B cell (primary cell): ENCODE measurements around the gene PSMD11. TPM values are rescaled to one million over a fixed set of nuclear protein-coding genes. Genes with fewer than 3 reads are reported as not detected.

ENCODE experiments used
- ATAC-seq: fragments of 200-7000 bp; cut with Tn5 transposase; one replicate; pipeline ENCODE4 v1.10.0; 2021; ENCODE audit warnings: low read depth, mild to moderate bottlenecking, moderate number of reproducible peaks, moderate library complexity
- CTCF ChIA-PET: fragments of 350-600 bp; sonication (Branson Sonifier 250); formaldehyde crosslinking; loops from one replicate; lab custom pipeline; 2021; ENCODE audit warnings: antibody characterized with exemption, inconsistent platforms; lab: Charles Lee
- POLR2A ChIA-PET: fragments of 350-600 bp; sonication (Branson Sonifier 250); formaldehyde crosslinking; loops from one replicate; lab custom pipeline; 2021; ENCODE audit warnings: antibody characterized with exemption; lab: Charles Lee
- DNase-seq: peaks from one replicate; pipeline ENCODE4 v3.0.0; 2013
- H2AFZ ChIP-seq: 2 replicates; pipeline ENCODE4 v1.6.1; 2012; ENCODE audit warnings: mild to moderate bottlenecking, low read depth, low read length; ENCODE audit not compliant: insufficient read depth, poor library complexity, severe bottlenecking
- H3K27ac ChIP-seq, 2 donors: 1 replicate in 1 of 2; 2 replicates in 1 of 2; pipeline ENCODE4 v1.5.1; 2012 to 2013; ENCODE audit warnings: low read length in 2 of 2, mild to moderate bottlenecking in 2 of 2, moderate library complexity in 1 of 2
- H3K27me3 ChIP-seq, 4 experiments: fragments of 200-600 bp in 1 of 4; sonication (generic) in 1 of 4; replicated peaks in 1 of 4; 1 replicate in 2 of 4; 2 replicates in 2 of 4; pipeline versions ENCODE4 v1.6.1 to v1.7.0; 2013 to 2016; ENCODE audit warnings: low read length in 3 of 4, mild to moderate bottlenecking in 2 of 4, mixed read lengths in 1 of 4, moderate library complexity in 1 of 4; ENCODE audit not compliant: insufficient read depth in 4 of 4, control insufficient read depth in 3 of 4; ENCODE audit errors: control extremely low read depth in 1 of 4
- H3K36me3 ChIP-seq, 2 experiments: replicated peaks in 1 of 2; 1 replicate in 1 of 2; 2 replicates in 1 of 2; pipeline versions ENCODE4 v1.6.1 to v1.7.1; 2013; ENCODE audit warnings: low read length in 1 of 2; ENCODE audit not compliant: insufficient read depth in 2 of 2, control insufficient read depth in 1 of 2; ENCODE audit errors: control extremely low read depth in 1 of 2, extremely low read depth in 1 of 2
- H3K4me1 ChIP-seq, 2 donors: fragments of 200-600 bp in 1 of 2; sonication (generic) in 1 of 2; 1 replicate in 1 of 2; 2 replicates in 1 of 2; pipeline versions ENCODE4 v1.5.1 to v1.6.1; 2013 to 2017; ENCODE audit warnings: low read length in 2 of 2; ENCODE audit not compliant: control insufficient read depth in 2 of 2, insufficient read depth in 2 of 2
- H3K4me2 ChIP-seq: replicated peaks from 2 replicates; pipeline ENCODE3; 2012; ENCODE audit warnings: mild to moderate bottlenecking, low read depth, low read length; ENCODE audit not compliant: poor library complexity, severe bottlenecking
- H3K4me3 ChIP-seq, 5 experiments: fragments of 200-600 bp in 1 of 5; sonication (generic) in 1 of 5; 1 replicate in 3 of 5; 2 replicates in 2 of 5; pipeline versions ENCODE4 v1.5.1 to v1.7.0; 2011 to 2016; ENCODE audit warnings: low read length in 4 of 5, mild to moderate bottlenecking in 4 of 5, low read depth in 2 of 5, control low read depth in 1 of 5, moderate library complexity in 1 of 5; ENCODE audit not compliant: insufficient read depth in 1 of 5; ENCODE audit errors: control extremely low read depth in 1 of 5, extremely low read depth in 1 of 5
- H3K79me2 ChIP-seq: fragments of 200-600 bp; sonication (generic); one replicate; pipeline ENCODE4 v1.6.0; 2016; ENCODE audit warnings: low read length; ENCODE audit not compliant: control insufficient read depth, insufficient read depth
- H3K9ac ChIP-seq: fragments of 200-600 bp; sonication (generic); 2 replicates; pipeline ENCODE4 v1.6.1; 2017; ENCODE audit warnings: mild to moderate bottlenecking, low read length, moderate library complexity
- H3K9me3 ChIP-seq, 3 donors: one replicate each; pipeline versions ENCODE4 v1.6.1 to v1.7.1; 2013; ENCODE audit warnings: low read length in 2 of 3; ENCODE audit not compliant: control insufficient read depth in 2 of 3, insufficient read depth in 1 of 3; ENCODE audit errors: control extremely low read depth in 1 of 3
- H4K20me1 ChIP-seq: 2 replicates; pipeline ENCODE4 v1.6.0; 2012; ENCODE audit warnings: mild to moderate bottlenecking, low read length; ENCODE audit not compliant: insufficient read depth, control insufficient read depth, poor library complexity, severe bottlenecking
- H3K27ac Mint-ChIP-seq: one replicate; pipeline ENCODE4 v1.8.0; 2021; ENCODE audit warnings: mixed read lengths
- H3K27me3 Mint-ChIP-seq: one replicate; pipeline ENCODE4 v1.8.0; 2021; ENCODE audit warnings: mixed read lengths
- H3K4me1 Mint-ChIP-seq: one replicate; pipeline ENCODE4 v1.8.0; 2021; ENCODE audit warnings: mixed read lengths
- H3K4me3 Mint-ChIP-seq: one replicate; pipeline ENCODE4 v1.8.0; 2021; ENCODE audit warnings: mixed read lengths
- H3K9me3 Mint-ChIP-seq: one replicate; pipeline ENCODE4 v1.8.0; 2022; ENCODE audit warnings: mixed read lengths; ENCODE audit not compliant: insufficient read depth
- EZH2 ChIP-seq: IDR thresholded peaks from 2 replicates; pipeline ENCODE4 v1.6.1; 2012; ENCODE audit warnings: borderline replicate concordance, low read depth, mild to moderate bottlenecking, moderate library complexity, low read length; ENCODE audit not compliant: insufficient read depth, poor library complexity, severe bottlenecking
- WGBS: methylation state at CpG from one replicate; pipeline ENCODE4 v1.1.5; 2013; ENCODE audit warnings: missing lambda C conversion rate; ENCODE audit not compliant: insufficient coverage; 5-methylcytosine and 5-hydroxymethylcytosine counted together
- intact Hi-C: fragments of 100-400 bp; cut with micrococcal nuclease; formaldehyde crosslinking; loops from one replicate; pipeline ENCODE4 v1.10.0; 2022
- polyA plus RNA-seq: library from polyadenylated mRNA; depleted of rRNA; stranded (reverse); fragments of >200 nt; gene quantifications from 2 replicates; pipeline ENCODE4 v1.2.3, GENCODE V29; 2012
- total RNA-seq, 2 donors: library from RNA; stranded (reverse); fragments of 120-200 nt in 1 of 2; gene quantifications; 1 replicate in 1 of 2; 2 replicates in 1 of 2; pipeline versions ENCODE4 v1.2.3 to v1.2.4, GENCODE V29; 2013 to 2022
- TF ChIP-seq, protein P1 (sequence below): fragments of 200-600 bp; IDR thresholded peaks from one replicate; pipeline ENCODE4 v1.8.0; 2022; ENCODE audit warnings: antibody characterized with exemption, mild to moderate bottlenecking

The PSMD11 gene
- total and polyA plus RNA-seq, 2 donors (not counting 1 experiment from before 2014, with no cell fraction given): 23.8 to 73.4 TPM

DNA sequence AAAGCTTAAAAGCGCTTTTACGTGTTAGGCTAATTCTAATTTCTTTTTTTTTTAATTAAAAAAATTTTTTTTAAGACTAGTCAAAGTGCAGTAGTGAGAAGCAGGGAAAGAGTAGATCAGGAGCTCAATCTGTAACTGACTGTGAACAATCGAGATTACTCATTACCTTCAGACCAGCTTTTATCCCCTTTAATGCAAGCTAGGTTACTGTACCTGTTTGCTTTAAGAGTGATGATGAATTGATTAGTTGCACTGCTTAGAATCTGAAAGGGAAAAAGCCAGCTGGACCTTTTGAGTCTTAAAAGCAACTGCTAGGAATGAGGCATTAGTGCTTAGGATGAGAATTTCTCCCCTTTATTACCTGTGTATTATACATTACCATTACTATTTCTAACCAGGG, 19.0 kb downstream of the PSMD11 start:
- H3K9ac ChIP-seq: no peak overlapping the region
- ATAC-seq (no peak), DNase-seq (no peak)
- H3K4me3 Mint-ChIP-seq: no peak overlapping the region
- H3K79me2 ChIP-seq: peaks cover 33% of the 10 kb centered on the region
- H2AFZ ChIP-seq: no peak overlapping the region
- peaks cover 25 to 67% of the 10 kb centered on the region in 2 experiments for H3K36me3 ChIP-seq
- WGBS: no CpG with 5 or more reads among the region's 3 CpGs
- no peaks in the 10 kb centered on the region for H3K27me3 ChIP-seq
- no peak overlapping the region for H3K27ac ChIP-seq
- H3K4me2 ChIP-seq: no peak overlapping the region
- TF ChIP-seq, protein P1, sequence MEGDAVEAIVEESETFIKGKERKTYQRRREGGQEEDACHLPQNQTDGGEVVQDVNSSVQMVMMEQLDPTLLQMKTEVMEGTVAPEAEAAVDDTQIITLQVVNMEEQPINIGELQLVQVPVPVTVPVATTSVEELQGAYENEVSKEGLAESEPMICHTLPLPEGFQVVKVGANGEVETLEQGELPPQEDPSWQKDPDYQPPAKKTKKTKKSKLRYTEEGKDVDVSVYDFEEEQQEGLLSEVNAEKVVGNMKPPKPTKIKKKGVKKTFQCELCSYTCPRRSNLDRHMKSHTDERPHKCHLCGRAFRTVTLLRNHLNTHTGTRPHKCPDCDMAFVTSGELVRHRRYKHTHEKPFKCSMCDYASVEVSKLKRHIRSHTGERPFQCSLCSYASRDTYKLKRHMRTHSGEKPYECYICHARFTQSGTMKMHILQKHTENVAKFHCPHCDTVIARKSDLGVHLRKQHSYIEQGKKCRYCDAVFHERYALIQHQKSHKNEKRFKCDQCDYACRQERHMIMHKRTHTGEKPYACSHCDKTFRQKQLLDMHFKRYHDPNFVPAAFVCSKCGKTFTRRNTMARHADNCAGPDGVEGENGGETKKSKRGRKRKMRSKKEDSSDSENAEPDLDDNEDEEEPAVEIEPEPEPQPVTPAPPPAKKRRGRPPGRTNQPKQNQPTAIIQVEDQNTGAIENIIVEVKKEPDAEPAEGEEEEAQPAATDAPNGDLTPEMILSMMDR: no peak
- TF ChIP-seq EZH2: no peak
- no peaks in the 10 kb centered on the region for H3K9me3 ChIP-seq
- H3K9me3 Mint-ChIP-seq: no peaks in the 10 kb centered on the region
- CTCF ChIA-PET: interaction anchor here (0.8 to 5.6 kb wide), 25 partner anchors 10 to 307 kb away, joined by 3 to 66 read pairs (median 8); partner anchors contain the start of gene PSMD11
- no peak overlapping the region for H3K4me3 ChIP-seq
- no peak overlapping the region for H3K27ac Mint-ChIP-seq
- POLR2A ChIA-PET: no interaction called here
- H3K27me3 Mint-ChIP-seq: no peaks in the 10 kb centered on the region
- peaks cover 21% of the 10 kb centered on the region for H4K20me1 ChIP-seq
- H3K4me1 ChIP-seq: peaks cover 0 to 3% of the 10 kb centered on the region in 2 donors
- H3K4me1 Mint-ChIP-seq: peaks cover 7% of the 10 kb centered on the region
- intact Hi-C loops: no loop called here

DNA sequence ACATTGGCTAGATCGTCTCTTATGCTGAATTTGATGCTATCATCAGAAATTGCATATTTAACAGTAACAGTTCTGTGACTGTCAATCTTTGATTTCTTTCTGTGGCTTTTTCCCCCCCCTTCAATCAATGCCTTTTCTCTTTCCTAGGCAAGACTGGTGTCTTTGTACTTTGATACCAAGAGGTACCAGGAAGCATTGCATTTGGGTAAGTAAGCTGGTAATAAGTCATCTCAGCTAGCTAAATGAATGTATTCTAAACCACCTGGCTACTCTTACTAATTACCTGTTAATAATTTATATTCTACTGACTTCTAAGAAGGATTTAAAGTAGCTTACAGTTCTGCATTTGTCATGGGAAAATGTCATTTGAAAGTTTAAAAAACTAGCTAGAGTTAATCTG, 20.1 kb downstream of the PSMD11 start:
- no peak overlapping the region for H3K9ac ChIP-seq
- intact Hi-C loops: no loop called here
- ChIA-PET POLR2A (no interaction called here), CTCF (interaction anchor here (0.8 to 5.6 kb wide), 11 partner anchors 9 to 286 kb away, joined by 3 to 66 read pairs (median 4); partner anchors contain the start of gene PSMD11)
- H3K4me2 ChIP-seq: no peak overlapping the region
- no peak overlapping the region for H3K27ac Mint-ChIP-seq
- no peak overlapping the region for H2AFZ ChIP-seq
- 67% methylated on average over 1 of the region's 1 CpG for WGBS
- H3K27me3 ChIP-seq: no peaks in the 10 kb centered on the region
- no peaks in the 10 kb centered on the region for H3K27me3 Mint-ChIP-seq
- TF ChIP-seq EZH2: no peak
- TF ChIP-seq, protein P1: no peak
- no peaks in the 10 kb centered on the region for H3K9me3 Mint-ChIP-seq
- peaks cover 27 to 69% of the 10 kb centered on the region in 2 experiments for H3K36me3 ChIP-seq
- H4K20me1 ChIP-seq: peaks cover 19% of the 10 kb centered on the region
- H3K9me3 ChIP-seq: no peaks in the 10 kb centered on the region
- peaks cover 7% of the 10 kb centered on the region for H3K4me1 Mint-ChIP-seq
- H3K79me2 ChIP-seq: peaks cover 27% of the 10 kb centered on the region
- H3K4me1 ChIP-seq: peaks cover 0 to 3% of the 10 kb centered on the region in 2 donors
- H3K27ac ChIP-seq: no peak overlapping the region
- H3K4me3 Mint-ChIP-seq: no peak overlapping the region
- H3K4me3 ChIP-seq: no peak overlapping the region
- ATAC-seq: no peak
- DNase-seq: no peak
